GM19372 (cell line): ENCODE data around the gene SLC6A1.

Experiments
- ATAC-seq: cut with Tn5 transposase; IDR thresholded peaks from one replicate; pipeline ENCODE4 v1.9.1; 2021; ENCODE audit warnings: mild to moderate bottlenecking, low read depth, moderate library complexity; ENCODE audit not compliant: unreplicated experiment

SLC6A1 gene

GRCh38 chr3:10970306-10970960 lies 22.1 kb upstream of the SLC6A1 start:
- ATAC-seq, result no peak

GRCh38 chr3:10972072-10972782 lies 20.3 kb upstream of the SLC6A1 start:
- ATAC-seq, result no peak

GRCh38 chr3:10973046-10973595 lies 19.4 kb upstream of the SLC6A1 start:
- no peak for ATAC-seq

GRCh38 chr3:10974131-10974530 lies 18.4 kb upstream of the SLC6A1 start:
- no peak for ATAC-seq

- ATAC-seq, result no peak
Observed at GRCh38 chr3:10974746-10975375, 17.7 kb upstream of the SLC6A1 start.

GRCh38 chr3:10975695-10976234 lies 16.8 kb upstream of the SLC6A1 start:
- ATAC-seq, result no peak

- ATAC-seq, result no peak
Observed at GRCh38 chr3:10976770-10977169, 15.8 kb upstream of the SLC6A1 start.

- no peak for ATAC-seq
Observed at GRCh38 chr3:10977892-10978510, 14.5 kb upstream of the SLC6A1 start.

- no peak for ATAC-seq
Observed at GRCh38 chr3:10978956-10979355, 13.6 kb upstream of the SLC6A1 start.

GRCh38 chr3:10980312-10980711 lies 12.2 kb upstream of the SLC6A1 start:
- ATAC-seq, result no peak

- no peak for ATAC-seq
Observed at GRCh38 chr3:10981031-10981430, 11.5 kb upstream of the SLC6A1 start.

- no peak for ATAC-seq
Observed at GRCh38 chr3:10981961-10982360, 10.6 kb upstream of the SLC6A1 start.

GRCh38 chr3:10982782-10983181 lies 9.8 kb upstream of the SLC6A1 start:
- no peak for ATAC-seq

GRCh38 chr3:10983219-10983916 lies 9.2 kb upstream of the SLC6A1 start:
- no peak for ATAC-seq

- no peak for ATAC-seq
Observed at GRCh38 chr3:10984371-10984896, 8.1 kb upstream of the SLC6A1 start.

GRCh38 chr3:10985181-10985580 lies 7.4 kb upstream of the SLC6A1 start:
- no peak for ATAC-seq

- ATAC-seq, result no peak
Observed at GRCh38 chr3:10986592-10986991, 6.0 kb upstream of the SLC6A1 start.

- no peak for ATAC-seq
Observed at GRCh38 chr3:10988001-10988665, 4.4 kb upstream of the SLC6A1 start.

GRCh38 chr3:10988991-10989484 lies 3.5 kb upstream of the SLC6A1 start:
- ATAC-seq, result no peak
